Measurements from ENCODE around the gene PPM1G.

GRCh38 chr2:27445155-27445554 is 35.8 kb upstream of the PPM1G start:
- TF ChIP-seq CTCF (IDR thresholded peaks at IDR 0.05), result no peak
- no peak for TF ChIP-seq POLR2A (IDR thresholded peaks at IDR 0.05)
